Right lobe of liver (tissue), 4 donors: Measurements from ENCODE around the gene ADAMTS3.

Source experiments
- POLR2A ChIP-seq: fragments of 450-650 bp; IDR thresholded peaks from one replicate; pipeline ENCODE4 v1.6.1; 2017; ENCODE audit warnings: antibody characterized with exemption, mild to moderate bottlenecking
- TF ChIP-seq, protein P1 (sequence below), 4 donors: fragments of 200-600 bp in 3 of 4; fragments of 450-650 bp in 1 of 4; IDR thresholded peaks; one replicate each; pipeline versions ENCODE4 v1.5.1 to v1.8.0; 2016 to 2022; ENCODE audit warnings: antibody characterized with exemption in 4 of 4, mild to moderate bottlenecking in 2 of 4
- donor health status: DM: no; HTN: no; CAD: no.
- donor health status: DM: no; HTN: no; CAD: no.
- donor health status: DM: no; HTN: yes; CAD: no.

DNA sequence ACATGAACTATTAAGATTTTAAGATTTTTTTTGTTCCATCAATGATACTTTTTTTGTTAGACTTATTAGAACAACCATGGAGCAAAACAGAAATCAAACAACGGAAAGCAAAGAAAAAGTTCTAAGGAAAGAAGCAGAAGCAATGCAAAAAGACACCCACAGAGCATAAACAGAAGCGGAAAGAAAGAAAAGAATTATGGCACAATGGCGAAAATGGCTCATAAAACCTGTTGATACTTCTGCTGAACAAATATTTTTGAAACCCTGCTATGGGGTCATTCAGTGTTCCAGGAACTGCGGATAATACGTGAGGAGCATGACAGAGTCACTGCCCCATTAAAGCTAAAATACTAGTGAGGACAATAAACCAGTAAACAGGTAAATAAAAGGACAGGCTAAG, 138.0 kb downstream of the ADAMTS3 start:
- TF ChIP-seq, protein P1, sequence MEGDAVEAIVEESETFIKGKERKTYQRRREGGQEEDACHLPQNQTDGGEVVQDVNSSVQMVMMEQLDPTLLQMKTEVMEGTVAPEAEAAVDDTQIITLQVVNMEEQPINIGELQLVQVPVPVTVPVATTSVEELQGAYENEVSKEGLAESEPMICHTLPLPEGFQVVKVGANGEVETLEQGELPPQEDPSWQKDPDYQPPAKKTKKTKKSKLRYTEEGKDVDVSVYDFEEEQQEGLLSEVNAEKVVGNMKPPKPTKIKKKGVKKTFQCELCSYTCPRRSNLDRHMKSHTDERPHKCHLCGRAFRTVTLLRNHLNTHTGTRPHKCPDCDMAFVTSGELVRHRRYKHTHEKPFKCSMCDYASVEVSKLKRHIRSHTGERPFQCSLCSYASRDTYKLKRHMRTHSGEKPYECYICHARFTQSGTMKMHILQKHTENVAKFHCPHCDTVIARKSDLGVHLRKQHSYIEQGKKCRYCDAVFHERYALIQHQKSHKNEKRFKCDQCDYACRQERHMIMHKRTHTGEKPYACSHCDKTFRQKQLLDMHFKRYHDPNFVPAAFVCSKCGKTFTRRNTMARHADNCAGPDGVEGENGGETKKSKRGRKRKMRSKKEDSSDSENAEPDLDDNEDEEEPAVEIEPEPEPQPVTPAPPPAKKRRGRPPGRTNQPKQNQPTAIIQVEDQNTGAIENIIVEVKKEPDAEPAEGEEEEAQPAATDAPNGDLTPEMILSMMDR (IDR thresholded peaks at IDR 0.05) = no peak
- no peak for TF ChIP-seq POLR2A
